IPS DF 19.7 (cell line): ENCODE data around the gene CNGA2.
"Not testable (repeated sequence)": the region's sequence is repeated elsewhere in the genome, so short reads cannot be mapped to it uniquely, and the experiment has no call there.

Source experiments
- DNase-seq: peaks from one replicate; pipeline ENCODE4 v3.0.0-alpha.2; 2013; ENCODE audit warnings: low read depth, low spot score

The CNGA2 gene

GRCh38 chrX:151734446-151734845, at the start of gene CNGA2:
Gene CNGA2 (plus strand): TSS chrX:151734746. CDS start chrX:151738484, 3,738 bp downstream.
- DNase-seq, result no peak

GRCh38 chrX:151687635-151688034, 46.9 kb upstream of the CNGA2 start:
- no peak for DNase-seq

GRCh38 chrX:151688695-151689094, 45.9 kb upstream of the CNGA2 start:
- DNase-seq, result no peak

GRCh38 chrX:151692825-151693224, 41.7 kb upstream of the CNGA2 start:
- no peak for DNase-seq

GRCh38 chrX:151694121-151694520, 40.4 kb upstream of the CNGA2 start:
- DNase-seq, result no peak

- DNase-seq, result no peak
Measured at GRCh38 chrX:151694661-151695582, 39.6 kb upstream of the CNGA2 start, which contains the start of gene PRRG3. Gene PRRG3 (plus strand): TSS chrX:151695458. CDS start chrX:151698815, 3,357 bp downstream.

GRCh38 chrX:151695583-151696340, 38.8 kb upstream of the CNGA2 start:
- DNase-seq, result no peak

GRCh38 chrX:151697082-151697481, 37.5 kb upstream of the CNGA2 start:
- DNase-seq, result not testable (repeated sequence)

- DNase-seq, result no peak
Measured at GRCh38 chrX:151697522-151697921, 37.0 kb upstream of the CNGA2 start.

- no peak for DNase-seq
Measured at GRCh38 chrX:151698485-151698884, 36.1 kb upstream of the CNGA2 start.

GRCh38 chrX:151699746-151700145, 34.8 kb upstream of the CNGA2 start:
- no peak for DNase-seq

GRCh38 chrX:151700581-151700980, 34.0 kb upstream of the CNGA2 start:
- no peak for DNase-seq

GRCh38 chrX:151701071-151701470, 33.5 kb upstream of the CNGA2 start:
- DNase-seq, result no peak

GRCh38 chrX:151701531-151701930, 33.0 kb upstream of the CNGA2 start:
- no peak for DNase-seq

- no peak for DNase-seq
Measured at GRCh38 chrX:151702026-151702714, 32.4 kb upstream of the CNGA2 start.

GRCh38 chrX:151702741-151703340, 31.7 kb upstream of the CNGA2 start:
- no peak for DNase-seq

- no peak for DNase-seq
Measured at GRCh38 chrX:151703487-151703886, 31.1 kb upstream of the CNGA2 start.

GRCh38 chrX:151704041-151704663, 30.4 kb upstream of the CNGA2 start:
- DNase-seq, result no peak

- DNase-seq, result no peak
Measured at GRCh38 chrX:151708821-151709220, 25.7 kb upstream of the CNGA2 start.

GRCh38 chrX:151710457-151710856, 24.1 kb upstream of the CNGA2 start:
- DNase-seq, result no peak

- no peak for DNase-seq
Measured at GRCh38 chrX:151711154-151711553, 23.4 kb upstream of the CNGA2 start.
